ENCODE results near the gene LSMEM2. TPM values are rescaled to one million over a fixed set of nuclear protein-coding genes. Genes with fewer than 3 reads are reported as not detected.

Gene LSMEM2
- total and polyA plus RNA-seq, 9 of the 15 experiments (the other 6 are each of a cell fraction or from before 2014, with no cell fraction given): not detected

DNA sequence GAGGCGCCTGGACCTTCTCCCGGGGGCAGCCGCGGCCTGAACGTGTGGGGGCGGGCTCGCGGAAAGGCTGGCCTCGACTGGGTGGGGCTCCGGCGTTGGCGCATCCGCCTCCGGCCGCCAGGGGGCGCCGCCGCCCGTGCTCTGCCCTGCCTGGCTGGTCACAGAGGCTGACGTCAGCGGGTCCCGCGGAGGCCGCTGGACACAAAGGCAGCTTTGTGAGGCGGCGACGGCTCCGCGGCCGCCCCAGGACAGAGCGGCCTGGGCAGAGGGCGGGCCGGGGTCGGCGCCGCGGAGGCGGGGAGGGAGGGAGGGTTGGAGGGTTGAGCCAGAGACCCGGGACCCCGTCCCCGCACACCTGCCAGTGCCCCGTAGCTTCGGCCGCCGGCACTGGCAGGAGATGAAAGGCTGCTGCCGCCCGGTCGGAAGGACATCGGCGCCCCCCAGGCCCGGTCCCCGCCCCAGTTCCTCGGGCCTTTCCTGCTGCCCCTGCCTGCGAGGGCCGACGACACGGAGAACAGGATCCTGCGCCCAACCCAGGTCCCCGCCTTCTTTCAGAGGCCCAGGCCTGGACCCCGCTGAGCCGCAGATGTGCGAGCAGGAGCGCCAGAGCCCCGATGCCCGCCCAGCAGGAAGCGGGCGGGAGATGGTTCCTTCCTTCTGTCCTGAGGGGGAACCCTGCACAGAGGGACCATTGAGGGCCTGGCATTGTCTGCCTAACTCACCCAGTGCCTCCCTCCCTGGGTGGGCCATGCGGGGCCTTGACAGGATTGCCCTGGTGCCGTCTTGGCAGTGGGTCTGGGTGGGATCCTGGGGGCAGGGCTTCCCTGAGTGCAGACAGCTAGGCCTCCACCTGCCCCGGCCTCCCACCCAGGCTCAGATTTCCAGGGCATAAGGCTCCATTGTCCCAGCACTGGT lies 18.6 kb upstream of the LSMEM2 start (continued):
- TF ChIP-seq, protein P1, sequence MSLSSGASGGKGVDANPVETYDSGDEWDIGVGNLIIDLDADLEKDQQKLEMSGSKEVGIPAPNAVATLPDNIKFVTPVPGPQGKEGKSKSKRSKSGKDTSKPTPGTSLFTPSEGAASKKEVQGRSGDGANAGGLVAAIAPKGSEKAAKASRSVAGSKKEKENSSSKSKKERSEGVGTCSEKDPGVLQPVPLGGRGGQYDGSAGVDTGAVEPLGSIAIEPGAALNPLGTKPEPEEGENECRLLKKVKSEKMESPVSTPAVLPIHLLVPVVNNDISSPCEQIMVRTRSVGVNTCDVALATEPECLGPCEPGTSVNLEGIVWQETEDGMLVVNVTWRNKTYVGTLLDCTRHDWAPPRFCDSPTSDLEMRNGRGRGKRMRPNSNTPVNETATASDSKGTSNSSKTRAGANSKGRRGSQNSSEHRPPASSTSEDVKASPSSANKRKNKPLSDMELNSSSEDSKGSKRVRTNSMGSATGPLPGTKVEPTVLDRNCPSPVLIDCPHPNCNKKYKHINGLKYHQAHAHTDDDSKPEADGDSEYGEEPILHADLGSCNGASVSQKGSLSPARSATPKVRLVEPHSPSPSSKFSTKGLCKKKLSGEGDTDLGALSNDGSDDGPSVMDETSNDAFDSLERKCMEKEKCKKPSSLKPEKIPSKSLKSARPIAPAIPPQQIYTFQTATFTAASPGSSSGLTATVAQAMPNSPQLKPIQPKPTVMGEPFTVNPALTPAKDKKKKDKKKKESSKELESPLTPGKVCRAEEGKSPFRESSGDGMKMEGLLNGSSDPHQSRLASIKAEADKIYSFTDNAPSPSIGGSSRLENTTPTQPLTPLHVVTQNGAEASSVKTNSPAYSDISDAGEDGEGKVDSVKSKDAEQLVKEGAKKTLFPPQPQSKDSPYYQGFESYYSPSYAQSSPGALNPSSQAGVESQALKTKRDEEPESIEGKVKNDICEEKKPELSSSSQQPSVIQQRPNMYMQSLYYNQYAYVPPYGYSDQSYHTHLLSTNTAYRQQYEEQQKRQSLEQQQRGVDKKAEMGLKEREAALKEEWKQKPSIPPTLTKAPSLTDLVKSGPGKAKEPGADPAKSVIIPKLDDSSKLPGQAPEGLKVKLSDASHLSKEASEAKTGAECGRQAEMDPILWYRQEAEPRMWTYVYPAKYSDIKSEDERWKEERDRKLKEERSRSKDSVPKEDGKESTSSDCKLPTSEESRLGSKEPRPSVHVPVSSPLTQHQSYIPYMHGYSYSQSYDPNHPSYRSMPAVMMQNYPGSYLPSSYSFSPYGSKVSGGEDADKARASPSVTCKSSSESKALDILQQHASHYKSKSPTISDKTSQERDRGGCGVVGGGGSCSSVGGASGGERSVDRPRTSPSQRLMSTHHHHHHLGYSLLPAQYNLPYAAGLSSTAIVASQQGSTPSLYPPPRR (CRISPR knock-in tag; IDR thresholded peaks at IDR 0.05; ENCODE audit: borderline replicate concordance): no peak
- TF ChIP-seq NR2C2 (CRISPR knock-in tag; IDR thresholded peaks at IDR 0.05): no peak
- TF ChIP-seq NR2C2 (tag; IDR thresholded peaks at IDR 0.05): peak; percentile 42; the same call in 1 of the 2 replicates
- no peak for TF ChIP-seq SMARCB1 (IDR thresholded peaks at IDR 0.05; ENCODE audit: insufficient read length, low read depth)
- no peak for TF ChIP-seq SREBF2 (CRISPR knock-in tag; IDR thresholded peaks at IDR 0.05)
- TF ChIP-seq ZNF197 (CRISPR knock-in tag; IDR thresholded peaks at IDR 0.05; ENCODE audit: low read depth): no peak
- no peak for TF ChIP-seq CHD2 (IDR thresholded peaks at IDR 0.05; ENCODE audit: low read depth, low read length)
- TF ChIP-seq, protein P2, sequence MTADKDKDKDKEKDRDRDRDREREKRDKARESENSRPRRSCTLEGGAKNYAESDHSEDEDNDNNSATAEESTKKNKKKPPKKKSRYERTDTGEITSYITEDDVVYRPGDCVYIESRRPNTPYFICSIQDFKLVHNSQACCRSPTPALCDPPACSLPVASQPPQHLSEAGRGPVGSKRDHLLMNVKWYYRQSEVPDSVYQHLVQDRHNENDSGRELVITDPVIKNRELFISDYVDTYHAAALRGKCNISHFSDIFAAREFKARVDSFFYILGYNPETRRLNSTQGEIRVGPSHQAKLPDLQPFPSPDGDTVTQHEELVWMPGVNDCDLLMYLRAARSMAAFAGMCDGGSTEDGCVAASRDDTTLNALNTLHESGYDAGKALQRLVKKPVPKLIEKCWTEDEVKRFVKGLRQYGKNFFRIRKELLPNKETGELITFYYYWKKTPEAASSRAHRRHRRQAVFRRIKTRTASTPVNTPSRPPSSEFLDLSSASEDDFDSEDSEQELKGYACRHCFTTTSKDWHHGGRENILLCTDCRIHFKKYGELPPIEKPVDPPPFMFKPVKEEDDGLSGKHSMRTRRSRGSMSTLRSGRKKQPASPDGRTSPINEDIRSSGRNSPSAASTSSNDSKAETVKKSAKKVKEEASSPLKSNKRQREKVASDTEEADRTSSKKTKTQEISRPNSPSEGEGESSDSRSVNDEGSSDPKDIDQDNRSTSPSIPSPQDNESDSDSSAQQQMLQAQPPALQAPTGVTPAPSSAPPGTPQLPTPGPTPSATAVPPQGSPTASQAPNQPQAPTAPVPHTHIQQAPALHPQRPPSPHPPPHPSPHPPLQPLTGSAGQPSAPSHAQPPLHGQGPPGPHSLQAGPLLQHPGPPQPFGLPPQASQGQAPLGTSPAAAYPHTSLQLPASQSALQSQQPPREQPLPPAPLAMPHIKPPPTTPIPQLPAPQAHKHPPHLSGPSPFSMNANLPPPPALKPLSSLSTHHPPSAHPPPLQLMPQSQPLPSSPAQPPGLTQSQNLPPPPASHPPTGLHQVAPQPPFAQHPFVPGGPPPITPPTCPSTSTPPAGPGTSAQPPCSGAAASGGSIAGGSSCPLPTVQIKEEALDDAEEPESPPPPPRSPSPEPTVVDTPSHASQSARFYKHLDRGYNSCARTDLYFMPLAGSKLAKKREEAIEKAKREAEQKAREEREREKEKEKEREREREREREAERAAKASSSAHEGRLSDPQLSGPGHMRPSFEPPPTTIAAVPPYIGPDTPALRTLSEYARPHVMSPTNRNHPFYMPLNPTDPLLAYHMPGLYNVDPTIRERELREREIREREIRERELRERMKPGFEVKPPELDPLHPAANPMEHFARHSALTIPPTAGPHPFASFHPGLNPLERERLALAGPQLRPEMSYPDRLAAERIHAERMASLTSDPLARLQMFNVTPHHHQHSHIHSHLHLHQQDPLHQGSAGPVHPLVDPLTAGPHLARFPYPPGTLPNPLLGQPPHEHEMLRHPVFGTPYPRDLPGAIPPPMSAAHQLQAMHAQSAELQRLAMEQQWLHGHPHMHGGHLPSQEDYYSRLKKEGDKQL (CRISPR knock-in tag; IDR thresholded peaks at IDR 0.05; ENCODE audit: borderline replicate concordance): no peak
- no peak for TF ChIP-seq SIN3A (IDR thresholded peaks at IDR 0.05; ENCODE audit: borderline replicate concordance in 2 of 2, control insufficient read depth in 1 of 2, low read depth in 2 of 2, low read length in 2 of 2)
- 0 out of 2 replicates have a peak, but pooled peaks have one; percentile 22 for TF ChIP-seq ZBTB1 (CRISPR knock-in tag; IDR thresholded peaks at IDR 0.05; ENCODE audit: borderline replicate concordance, low read depth)
- TF ChIP-seq, protein P3, sequence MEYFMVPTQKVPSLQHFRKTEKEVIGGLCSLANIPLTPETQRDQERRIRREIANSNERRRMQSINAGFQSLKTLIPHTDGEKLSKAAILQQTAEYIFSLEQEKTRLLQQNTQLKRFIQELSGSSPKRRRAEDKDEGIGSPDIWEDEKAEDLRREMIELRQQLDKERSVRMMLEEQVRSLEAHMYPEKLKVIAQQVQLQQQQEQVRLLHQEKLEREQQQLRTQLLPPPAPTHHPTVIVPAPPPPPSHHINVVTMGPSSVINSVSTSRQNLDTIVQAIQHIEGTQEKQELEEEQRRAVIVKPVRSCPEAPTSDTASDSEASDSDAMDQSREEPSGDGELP (CRISPR knock-in tag; IDR thresholded peaks at IDR 0.05; ENCODE audit: borderline replicate concordance): peak; percentile 64; the same call in 1 of the 2 replicates
- TF ChIP-seq, protein P4, sequence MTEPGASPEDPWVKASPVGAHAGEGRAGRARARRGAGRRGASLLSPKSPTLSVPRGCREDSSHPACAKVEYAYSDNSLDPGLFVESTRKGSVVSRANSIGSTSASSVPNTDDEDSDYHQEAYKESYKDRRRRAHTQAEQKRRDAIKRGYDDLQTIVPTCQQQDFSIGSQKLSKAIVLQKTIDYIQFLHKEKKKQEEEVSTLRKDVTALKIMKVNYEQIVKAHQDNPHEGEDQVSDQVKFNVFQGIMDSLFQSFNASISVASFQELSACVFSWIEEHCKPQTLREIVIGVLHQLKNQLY (CRISPR knock-in tag; conservative IDR thresholded peaks at IDR 0.05): no peak
